Measurements from ENCODE around the gene MYADM. TPM values are rescaled to one million over a fixed set of nuclear protein-coding genes. Genes with fewer than 3 reads are reported as not detected.
A peak's percentile ranks its signal among the peaks of the same experiment; 100 is the strongest.

MYADM gene
- total and polyA plus RNA-seq, 4 donors: 48.5 to 245 (median 79.1) TPM

- H3K9me3 ChIP-seq (ENCODE audit: control insufficient read depth in 4 of 4, insufficient read depth in 3 of 4, low read length in 3 of 4): no peaks in the 10 kb centered on the region
- H3K4me3 ChIP-seq: no peak overlapping the region
- DNase-seq (peak in 1 of 3 donors; percentile 30), ATAC-seq (ENCODE audit: insufficient read depth, low FRiP score) (no peak)
- WGBS, 2 donors: 12 to 23% methylated on average over 5 of the region's 5 CpGs
- peaks cover 0 to 21% (median 11%) of the 10 kb centered on the region in 5 donors for H3K4me1 ChIP-seq (ENCODE audit: control insufficient read depth in 5 of 5, insufficient read depth in 5 of 5, low read length in 5 of 5)
- H3K27ac ChIP-seq (ENCODE audit: low read depth in 1 of 2, low read length in 1 of 2): peak overlapping the region in 1 of 2 donors; percentile 85
- no peak for TF ChIP-seq CTCF (IDR thresholded peaks at IDR 0.05; ENCODE audit: control extremely low read depth, extremely low read depth)
- no peak overlapping the region for H3K9ac ChIP-seq (ENCODE audit: insufficient read depth in 1 of 2, low read length in 2 of 2)
- peaks cover 0 to 2% (median 0%) of the 10 kb centered on the region in 3 donors for H3K27me3 ChIP-seq (ENCODE audit: control insufficient read depth in 3 of 3, insufficient read depth in 3 of 3, low read length in 2 of 3)
- H3K36me3 ChIP-seq (ENCODE audit: control insufficient read depth in 4 of 4, insufficient read depth in 4 of 4, low read length in 4 of 4): peaks cover 10 to 20% (median 16%) of the 10 kb centered on the region in 4 donors
Observed at GRCh38 chr19:53870485-53870844, 2.8 kb downstream of the MYADM start.

GRCh38 chr19:53871454-53871853, 3.8 kb downstream of the MYADM start:
- Histone ChIP-seq H3K4me3 (no peak overlapping the region), H3K36me3 (ENCODE audit: control insufficient read depth in 4 of 4, insufficient read depth in 4 of 4, low read length in 4 of 4) (peaks cover 14 to 23% (median 19%) of the 10 kb centered on the region in 4 donors), H3K9me3 (ENCODE audit: control insufficient read depth in 4 of 4, insufficient read depth in 3 of 4, low read length in 3 of 4) (no peaks in the 10 kb centered on the region), H3K27ac (ENCODE audit: low read depth in 1 of 2, low read length in 1 of 2) (peak overlapping the region in 1 of 2 donors; percentile 24), H3K4me1 (ENCODE audit: control insufficient read depth in 5 of 5, insufficient read depth in 5 of 5, low read length in 5 of 5) (peaks cover 0 to 16% (median 5%) of the 10 kb centered on the region in 5 donors), H3K9ac (ENCODE audit: insufficient read depth in 1 of 2, low read length in 2 of 2) (no peak overlapping the region), H3K27me3 (ENCODE audit: control insufficient read depth in 3 of 3, insufficient read depth in 3 of 3, low read length in 2 of 3) (no peaks in the 10 kb centered on the region)
- WGBS, 2 donors: 24 to 59% methylated on average over 7 of the region's 7 CpGs
- DNase-seq (no peak), ATAC-seq (ENCODE audit: insufficient read depth, low FRiP score) (no peak)
- TF ChIP-seq CTCF (IDR thresholded peaks at IDR 0.05; ENCODE audit: control extremely low read depth, extremely low read depth): no peak

GRCh38 chr19:53872762-53873161, 5.1 kb downstream of the MYADM start:
- peaks cover 14 to 25% (median 21%) of the 10 kb centered on the region in 4 donors for H3K36me3 ChIP-seq (ENCODE audit: control insufficient read depth in 4 of 4, insufficient read depth in 4 of 4, low read length in 4 of 4)
- WGBS, 2 donors: 78 to 85% methylated on average over 6 of the region's 6 CpGs
- no peak for TF ChIP-seq CTCF (IDR thresholded peaks at IDR 0.05; ENCODE audit: control extremely low read depth, extremely low read depth)

More at GRCh38 chr19:53872762-53873161, 5.1 kb downstream of the MYADM start:
- Histone ChIP-seq H3K27ac (ENCODE audit: low read depth in 1 of 2, low read length in 1 of 2) (no peak overlapping the region), H3K27me3 (ENCODE audit: control insufficient read depth in 3 of 3, insufficient read depth in 3 of 3, low read length in 2 of 3) (no peaks in the 10 kb centered on the region), H3K4me1 (ENCODE audit: control insufficient read depth in 5 of 5, insufficient read depth in 5 of 5, low read length in 5 of 5) (peaks cover 0 to 10% (median 0%) of the 10 kb centered on the region in 5 donors), H3K9me3 (ENCODE audit: control insufficient read depth in 4 of 4, insufficient read depth in 3 of 4, low read length in 3 of 4) (no peaks in the 10 kb centered on the region), H3K4me3 (no peak overlapping the region), H3K9ac (ENCODE audit: insufficient read depth in 1 of 2, low read length in 2 of 2) (no peak overlapping the region)
- DNase-seq: no peak
- ATAC-seq (ENCODE audit: insufficient read depth, low FRiP score): no peak
